Psoas muscle (tissue), 8 donors: ENCODE results near the gene TAOK3. TPM values are rescaled to one million over a fixed set of nuclear protein-coding genes. Genes with fewer than 3 reads are reported as not detected.

Experiments used
- ATAC-seq, 4 donors: fragments of 200-7000 bp; cut with Tn5 transposase; one replicate each; pipeline ENCODE4 v1.9.1; 2020; ENCODE audit warnings: moderate library complexity in 3 of 4, mild to moderate bottlenecking in 2 of 4
- DNase-seq, 2 donors: peaks; one replicate each; pipeline ENCODE4 v3.0.0-alpha.2; 2020
- H3K27ac ChIP-seq: fragments of 200-600 bp; one replicate; pipeline ENCODE4 v1.8.0; 2022
- H3K27me3 ChIP-seq, 3 donors: fragments of 200-600 bp in 1 of 3; one replicate each; pipeline versions ENCODE4 v1.6.1 to v1.8.0; 2013 to 2022; ENCODE audit warnings: low read length in 2 of 3, mild to moderate bottlenecking in 2 of 3, moderate library complexity in 1 of 3; ENCODE audit not compliant: insufficient read depth in 3 of 3
- H3K36me3 ChIP-seq, 2 donors: fragments of 200-600 bp in 1 of 2; one replicate each; pipeline versions ENCODE4 v1.6.1 to v1.8.0; 2013 to 2022; ENCODE audit warnings: low read depth in 1 of 2, mild to moderate bottlenecking in 1 of 2, moderate library complexity in 1 of 2; ENCODE audit not compliant: insufficient read depth in 1 of 2
- H3K4me1 ChIP-seq: fragments of 200-600 bp; one replicate; pipeline ENCODE4 v1.8.0; 2022
- H3K4me3 ChIP-seq: fragments of 200-600 bp; one replicate; pipeline ENCODE4 v1.8.0; 2022; ENCODE audit warnings: mild to moderate bottlenecking
- H3K9me3 ChIP-seq: fragments of 200-600 bp; one replicate; pipeline ENCODE4 v1.8.0; 2022
- CTCF ChIP-seq: fragments of 200-600 bp; IDR thresholded peaks from one replicate; pipeline ENCODE4 v1.8.0; 2022; ENCODE audit warnings: antibody characterized with exemption
- WGBS, 3 donors: extraction: QIAGEN DNeasy Blood & Tissue Kit; methylation state at CpG; one replicate each; pipeline versions ENCODE4 v1.1.6 to v1.1.7; 2013; 5-methylcytosine and 5-hydroxymethylcytosine counted together
- intact Hi-C, 2 donors: fragments of 100-400 bp; cut with DNase I; formaldehyde crosslinking; loops; one replicate each; pipeline versions ENCODE4 v1.11.0 to v1.14.2; 2022
- polyA plus RNA-seq, 3 donors: library from polyadenylated mRNA; stranded (reverse); fragments of 200-250 nt; gene quantifications; one replicate each; pipeline ENCODE4 v1.2.3, GENCODE V29; 2013
- total RNA-seq, 4 donors: library from RNA; stranded (reverse); fragmentation: NEBNext Ultra II Directional in 2 of 4; extraction: Animal tissue kit (Norgen Biotek cat#: 25700) in 2 of 4; gene quantifications; one replicate each; pipeline versions ENCODE4 v1.2.1 to v1.2.4, GENCODE V29; 2021 to 2023
- donor health status: healthy with polysubstance abuse.
- donor health status: DM: no; HTN: no; CAD: no; lungs with moderate emphysema.
- donor health status: Bipolar disorder and iron deficiency.
- donor health status: healthy.
- donor health status: DM: yes; HTN: yes; CAD: no.
- donor health status: DM: no; HTN: no; CAD: no.
- donor health status: DM: no; HTN: no; CAD: no.
- donor health status: DM: yes; HTN: yes; CAD: no.

The TAOK3 gene
- total and polyA plus RNA-seq, 7 donors = 6.5 to 22.2 (median 18.2) TPM

- no peak for ATAC-seq
- intact Hi-C loops = loop anchor here (2.0 to 10.0 kb wide), 3 partner anchors 246 to 496 kb away; no protein-coding TSS in a partner anchor
- no peak for DNase-seq
- Histone ChIP-seq H3K27ac (no peak overlapping the region), H3K9me3 (no peaks in the 10 kb centered on the region), H3K36me3 (no peaks in the 10 kb centered on the region), H3K4me3 (peak overlapping the region; percentile 99), H3K27me3 (no peaks in the 10 kb centered on the region), H3K4me1 (peaks cover 39% of the 10 kb centered on the region)
- no peak for TF ChIP-seq CTCF
- WGBS, 3 donors = 64 to 78% (median 71%) methylated on average over 3 of the region's 3 CpGs
Observed at GRCh38 chr12:118370601-118371000, 2.1 kb downstream of the TAOK3 start.

- peaks cover 25% of the 10 kb centered on the region for H3K4me1 ChIP-seq
- no peaks in the 10 kb centered on the region for H3K36me3 ChIP-seq
- no peak for TF ChIP-seq CTCF
- no peak for DNase-seq
- no peaks in the 10 kb centered on the region for H3K9me3 ChIP-seq
- H3K27ac ChIP-seq = no peak overlapping the region
- no peak overlapping the region for H3K4me3 ChIP-seq
- WGBS, 3 donors = 72 to 94% (median 73%) methylated on average over 4 of the region's 4 CpGs
- intact Hi-C loops = no loop called here
- no peak for ATAC-seq
- H3K27me3 ChIP-seq = no peaks in the 10 kb centered on the region
Observed at GRCh38 chr12:118368821-118369220, 3.9 kb downstream of the TAOK3 start.

GRCh38 chr12:118361889-118362288 is 10.8 kb downstream of the TAOK3 start:
- no peaks in the 10 kb centered on the region for H3K9me3 ChIP-seq
- no peak for TF ChIP-seq CTCF
- H3K4me1 ChIP-seq = peaks cover 7% of the 10 kb centered on the region
- no peak for ATAC-seq
- WGBS, 3 donors = 93 to 98% (median 94%) methylated on average over 4 of the region's 4 CpGs
- no peak overlapping the region for H3K4me3 ChIP-seq
- H3K36me3 ChIP-seq = no peaks in the 10 kb centered on the region
- H3K27me3 ChIP-seq = no peaks in the 10 kb centered on the region
- no peak for DNase-seq
- no peak overlapping the region for H3K27ac ChIP-seq
- intact Hi-C loops = loop anchor here in 1 of 2 donors (5.0 kb wide), 1 partner anchor 35 kb away; no protein-coding TSS in a partner anchor

GRCh38 chr12:118361092-118361404 is 11.7 kb downstream of the TAOK3 start:
- H3K27me3 ChIP-seq = no peaks in the 10 kb centered on the region
- H3K9me3 ChIP-seq = no peaks in the 10 kb centered on the region
- H3K27ac ChIP-seq = no peak overlapping the region
- intact Hi-C loops = loop anchor here in 1 of 2 donors (5.0 kb wide), 1 partner anchor 34 kb away; no protein-coding TSS in a partner anchor
- WGBS, 3 donors = 88 to 97% (median 90%) methylated on average over 5 of the region's 5 CpGs
- peaks cover 12% of the 10 kb centered on the region for H3K4me1 ChIP-seq
- H3K4me3 ChIP-seq = no peak overlapping the region
- DNase-seq = no peak
- ATAC-seq = no peak
- TF ChIP-seq CTCF = no peak
- no peaks in the 10 kb centered on the region for H3K36me3 ChIP-seq

- WGBS, 3 donors = 84 to 91% (median 87%) methylated on average over 4 of the region's 4 CpGs
- DNase-seq (no peak), ATAC-seq (no peak)
- no peak overlapping the region for H3K27ac ChIP-seq
- peaks cover 12% of the 10 kb centered on the region for H3K4me1 ChIP-seq
- intact Hi-C loops = no loop called here
- no peak for TF ChIP-seq CTCF
- H3K4me3 ChIP-seq = peak overlapping the region; percentile 0
- H3K36me3 ChIP-seq = no peaks in the 10 kb centered on the region
- H3K27me3 ChIP-seq = no peaks in the 10 kb centered on the region
- no peaks in the 10 kb centered on the region for H3K9me3 ChIP-seq
Observed at GRCh38 chr12:118359541-118359915, 13.2 kb downstream of the TAOK3 start.
